ENCODE data around the gene LSM10.

LSM10 gene

GRCh38 chr1:36420836-36421317 is 23.2 kb upstream of the LSM10 start:
- TF ChIP-seq CTCF (conservative IDR thresholded peaks at IDR 0.05), result peak; percentile 96

GRCh38 chr1:36420409-36420808 is 22.7 kb upstream of the LSM10 start:
- peak overlapping the region; percentile 35; the same call in 1 of the 2 replicates for H3K27ac ChIP-seq
- no peak for TF ChIP-seq CTCF (conservative IDR thresholded peaks at IDR 0.05)

More at GRCh38 chr1:36420836-36421317, 23.2 kb upstream of the LSM10 start:
- peak overlapping the region; percentile 35; the same call in 1 of the 2 replicates for H3K27ac ChIP-seq

GRCh38 chr1:36419569-36419968 is 21.9 kb upstream of the LSM10 start:
- TF ChIP-seq CTCF (conservative IDR thresholded peaks at IDR 0.05), result no peak
- H3K27ac ChIP-seq, result no peak overlapping the region

- no peak overlapping the region for H3K27ac ChIP-seq
- no peak for TF ChIP-seq CTCF (conservative IDR thresholded peaks at IDR 0.05)
These were observed 21.4 kb upstream of the LSM10 start for GRCh38 chr1:36419140-36419539.

GRCh38 chr1:36417931-36418330 is 20.2 kb upstream of the LSM10 start:
- no peak overlapping the region for H3K27ac ChIP-seq
- TF ChIP-seq CTCF (conservative IDR thresholded peaks at IDR 0.05), result no peak

GRCh38 chr1:36415661-36416326 is 18.1 kb upstream of the LSM10 start:
- H3K27ac ChIP-seq, result no peak overlapping the region
- TF ChIP-seq CTCF (conservative IDR thresholded peaks at IDR 0.05), result no peak

GRCh38 chr1:36414384-36414783 is 16.7 kb upstream of the LSM10 start:
- TF ChIP-seq CTCF (conservative IDR thresholded peaks at IDR 0.05), result no peak
- H3K27ac ChIP-seq, result no peak overlapping the region
